ENCODE data around the gene FUT3.
"Not testable (repeated sequence)": the region's sequence is repeated elsewhere in the genome, so short reads cannot be mapped to it uniquely, and the experiment has no call there.

FUT3 gene

DNA sequence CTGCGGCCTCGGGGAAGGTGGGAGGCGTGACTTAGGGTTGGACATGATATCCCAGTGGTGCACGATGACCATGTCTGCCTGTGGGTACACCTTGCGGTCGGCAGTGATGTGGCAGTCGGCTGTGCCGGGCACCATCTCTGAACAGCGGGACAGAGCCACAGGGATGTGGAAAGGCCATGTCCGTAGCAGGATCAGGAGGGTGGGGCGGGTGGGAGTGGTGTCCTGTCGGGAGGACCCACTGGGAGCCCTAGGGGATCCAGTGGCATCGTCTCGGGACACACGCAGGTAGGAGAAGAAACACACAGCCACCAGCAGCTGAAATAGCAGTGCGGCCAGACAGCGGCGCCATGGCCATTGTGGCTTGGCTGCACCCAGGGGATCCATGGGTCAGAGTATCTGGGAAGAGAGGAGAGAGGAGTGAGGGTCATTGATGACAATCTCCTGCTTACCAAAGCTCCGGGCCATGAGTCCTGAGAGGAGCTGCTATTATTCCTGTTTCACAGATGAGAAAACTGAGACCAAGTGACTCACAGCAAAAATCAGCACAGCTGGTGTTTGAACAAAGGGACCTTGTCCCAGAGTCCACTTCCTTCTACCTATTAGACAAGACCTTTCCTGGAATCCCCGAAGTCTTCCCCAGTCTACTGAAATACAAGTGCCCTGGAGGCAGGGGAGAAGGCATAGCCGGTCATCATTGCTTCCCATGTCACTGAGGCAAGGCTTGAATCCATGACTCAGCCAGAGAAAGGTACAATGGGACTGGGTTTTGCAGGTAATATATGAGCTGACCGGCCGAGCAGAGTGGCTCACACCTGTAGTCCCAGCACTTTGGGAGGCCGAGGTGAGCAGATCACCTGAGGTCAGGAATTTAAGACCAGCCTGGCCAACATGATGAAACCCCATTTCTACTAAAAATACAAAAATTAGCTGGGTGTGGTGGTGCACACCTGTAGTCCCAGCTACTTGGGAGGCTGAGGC lies 6.5 kb downstream of the FUT3 start:
- no peak for DNase-seq

DNA sequence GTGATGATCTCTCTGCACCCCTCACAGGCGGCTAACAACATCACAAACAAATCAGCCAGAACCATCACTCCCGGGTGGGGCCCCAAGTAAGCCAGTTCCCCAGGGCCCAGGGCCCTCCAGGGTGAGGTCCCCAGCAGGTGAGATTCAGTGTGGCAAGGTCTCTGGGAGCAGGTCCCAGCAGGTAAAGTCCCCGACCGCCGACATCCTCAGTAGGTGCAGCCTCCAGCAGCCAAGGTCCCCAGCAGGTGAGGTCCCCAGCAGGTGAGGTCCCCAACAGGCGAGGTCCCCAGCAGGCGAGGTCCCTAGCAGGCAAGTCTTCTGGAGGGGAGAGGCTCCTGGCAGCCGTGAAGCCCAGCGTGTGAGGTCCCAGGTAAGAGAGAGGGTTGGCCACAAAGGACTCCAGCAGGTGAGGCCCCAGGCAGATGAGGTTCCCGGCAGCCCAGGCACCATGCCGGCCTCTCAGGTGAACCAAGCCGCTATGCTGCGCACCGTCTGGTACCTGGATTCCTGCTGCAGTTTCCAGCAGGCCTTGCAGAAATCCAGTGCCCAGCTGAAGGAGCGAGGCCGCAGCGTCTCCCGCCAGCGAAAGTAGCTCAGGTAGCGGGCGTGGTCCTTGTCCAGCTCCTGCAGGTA lies 7.8 kb downstream of the FUT3 start:
- no peak for DNase-seq

DNA sequence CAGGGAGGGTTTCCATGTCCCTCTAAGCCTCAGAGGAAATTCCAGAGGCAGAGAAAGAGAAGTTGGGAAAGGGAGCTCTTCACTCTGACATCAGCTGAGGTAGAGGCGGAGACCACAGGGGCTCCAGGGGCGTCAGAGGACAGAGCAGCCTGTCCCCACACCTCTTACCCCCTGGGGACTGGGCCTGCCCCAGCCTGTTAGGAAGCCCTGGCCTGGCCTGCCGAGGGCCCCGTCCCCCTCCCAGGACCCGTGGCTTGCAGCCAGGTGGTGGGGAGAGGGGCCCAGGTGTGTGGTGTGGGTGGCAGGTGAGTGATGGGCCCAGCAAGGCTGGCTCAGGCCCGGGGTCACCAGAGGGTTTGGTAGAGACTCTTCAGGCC lies 9.5 kb downstream of the FUT3 start:
- DNase-seq, result not testable (repeated sequence)

DNA sequence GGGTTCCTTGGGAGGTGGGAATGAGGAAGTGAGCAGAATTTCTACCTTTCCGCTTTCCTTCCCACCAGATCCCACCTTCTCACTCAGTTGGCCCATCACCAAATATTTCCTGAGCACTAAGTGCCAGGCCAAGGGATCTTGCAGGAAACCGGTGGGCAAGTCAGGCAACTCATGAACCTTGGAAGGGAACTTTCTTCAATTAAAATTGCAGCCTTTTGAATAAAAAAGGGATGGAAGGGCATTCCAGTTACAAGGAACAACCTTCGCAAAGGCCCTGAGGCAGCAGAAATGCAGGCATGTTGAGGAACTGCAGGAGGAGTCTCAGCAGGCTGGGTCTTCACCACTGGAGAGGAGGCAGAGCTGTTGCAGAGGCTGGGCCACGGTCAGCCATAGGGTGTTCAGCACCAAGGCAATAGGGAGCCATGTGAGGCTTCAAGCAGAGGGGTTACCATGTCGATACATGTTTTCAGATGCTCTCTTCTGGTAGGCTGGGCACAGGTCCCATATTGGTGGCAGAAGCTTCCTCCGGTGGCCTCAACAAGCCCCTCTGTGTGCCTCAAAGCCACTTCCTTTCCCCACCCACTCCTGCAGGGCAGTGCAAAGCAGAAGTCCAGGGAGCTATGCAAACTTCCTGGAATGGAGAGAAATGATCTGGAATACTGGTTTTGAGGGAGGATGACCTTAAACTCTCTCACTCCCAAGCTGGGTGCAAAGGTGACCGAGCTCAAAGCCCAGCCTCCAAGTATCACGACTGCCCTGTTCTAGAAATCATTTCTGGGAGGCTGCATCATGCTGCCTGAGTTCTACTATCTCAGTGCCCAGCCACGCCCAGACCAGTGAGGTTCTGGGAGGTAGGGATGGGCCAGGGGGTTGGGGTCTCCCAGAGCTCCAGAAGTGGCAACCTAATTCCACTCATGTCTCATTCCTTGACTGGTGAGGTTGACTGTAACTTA lies 11.9 kb downstream of the FUT3 start, which contains the start of gene FUT6:
Gene FUT6, minus strand, starts transcription at position 638 of the 953 bp plus-strand sequence. CDS start 7,135 bp downstream, outside the sequence.
- DNase-seq, result no peak

DNA sequence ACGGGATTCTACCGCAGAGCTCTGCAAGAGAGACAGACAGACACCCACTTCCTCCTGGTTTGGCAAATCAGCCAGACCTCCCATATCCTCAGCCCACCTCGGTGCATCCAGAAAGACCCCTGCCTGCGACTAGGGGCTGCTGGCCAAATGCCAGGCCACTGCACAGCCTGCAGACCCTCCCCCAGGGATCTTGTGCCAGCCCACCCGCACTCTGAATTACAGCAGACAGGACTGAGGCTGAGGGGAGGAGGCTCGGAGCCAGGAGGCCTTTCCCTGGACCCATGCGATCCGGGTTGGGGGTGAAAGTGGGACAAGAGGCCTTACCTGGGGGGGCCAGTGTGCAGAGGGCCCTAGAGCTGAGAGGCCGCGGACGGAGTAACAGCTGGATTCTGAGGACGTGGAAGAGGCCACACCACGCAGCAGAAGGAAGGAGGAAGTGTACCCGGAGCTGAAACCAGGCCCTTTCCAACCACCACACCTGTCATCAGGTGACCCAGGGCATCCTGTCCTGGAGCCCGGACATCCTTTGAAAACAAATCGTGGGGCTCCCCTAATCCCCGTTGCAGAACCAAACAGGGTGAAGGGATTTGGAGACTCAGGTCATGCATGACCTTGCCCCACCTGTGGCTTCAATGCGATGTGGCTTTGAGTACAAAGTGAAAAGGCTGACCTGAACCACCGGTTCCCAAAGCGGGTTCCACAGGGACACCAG lies 12.7 kb downstream of the FUT3 start:
- no peak for DNase-seq

DNA sequence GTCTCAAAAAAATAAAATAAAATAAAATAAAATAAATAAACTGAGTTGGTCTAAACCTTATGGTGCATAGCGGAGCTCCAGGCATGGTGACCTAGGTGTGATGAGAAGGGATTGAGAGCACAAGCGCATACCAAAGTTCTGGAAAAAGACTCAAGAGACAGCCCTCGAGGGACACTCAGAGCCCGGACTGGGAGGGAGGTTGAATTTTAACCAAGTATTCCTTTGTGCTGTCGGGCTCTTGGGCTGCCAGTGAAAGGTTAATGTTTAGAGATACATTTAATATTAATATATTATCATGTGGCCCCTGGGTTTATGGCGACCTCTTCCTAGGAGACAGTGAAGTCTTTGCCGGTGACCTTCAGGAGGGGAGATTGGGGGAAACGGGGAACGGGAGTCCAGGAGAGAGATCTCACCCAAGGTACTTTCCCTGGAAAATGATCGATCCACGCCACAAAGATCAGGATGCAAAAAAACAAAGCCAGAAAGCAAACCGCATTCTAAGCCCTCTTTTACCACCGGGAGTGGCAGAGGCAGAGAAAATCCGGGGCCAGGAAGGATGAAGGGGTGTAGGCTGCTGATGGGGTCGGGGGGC lies 13.4 kb downstream of the FUT3 start:
- no peak for DNase-seq

DNA sequence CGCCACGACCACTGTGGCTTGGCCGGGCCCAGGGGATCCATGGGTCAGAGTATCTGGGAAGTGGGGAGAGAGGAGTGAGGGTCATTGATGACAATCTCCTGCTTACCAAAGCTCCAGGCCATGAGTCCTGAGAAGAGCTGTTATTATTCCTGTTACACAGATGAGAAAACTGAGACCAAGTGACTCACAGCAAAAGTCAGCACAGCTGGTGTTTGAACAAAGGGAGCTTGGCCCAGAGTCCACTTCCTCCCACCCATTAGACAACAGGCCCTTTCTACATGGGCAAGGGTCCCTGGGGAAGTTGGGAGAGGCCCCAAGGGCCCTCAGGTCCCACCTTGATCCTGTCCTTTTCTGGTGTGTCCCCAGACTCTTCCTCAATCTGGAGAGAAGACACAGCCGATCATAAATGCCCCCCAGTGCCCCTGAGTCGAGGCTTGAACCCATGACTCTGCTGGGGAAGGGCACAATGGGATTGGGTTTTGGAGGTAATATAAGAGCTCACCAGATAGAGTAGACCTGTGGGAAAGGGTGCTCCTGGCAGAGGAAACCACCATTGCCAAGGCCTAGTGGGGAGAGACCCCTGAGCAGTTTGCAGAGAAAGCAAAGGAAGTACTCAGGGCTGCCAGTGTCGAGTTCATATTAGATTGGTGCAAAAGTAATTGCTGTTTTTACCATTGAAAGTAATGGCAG lies 18.6 kb downstream of the FUT3 start:
- no peak for DNase-seq

DNA sequence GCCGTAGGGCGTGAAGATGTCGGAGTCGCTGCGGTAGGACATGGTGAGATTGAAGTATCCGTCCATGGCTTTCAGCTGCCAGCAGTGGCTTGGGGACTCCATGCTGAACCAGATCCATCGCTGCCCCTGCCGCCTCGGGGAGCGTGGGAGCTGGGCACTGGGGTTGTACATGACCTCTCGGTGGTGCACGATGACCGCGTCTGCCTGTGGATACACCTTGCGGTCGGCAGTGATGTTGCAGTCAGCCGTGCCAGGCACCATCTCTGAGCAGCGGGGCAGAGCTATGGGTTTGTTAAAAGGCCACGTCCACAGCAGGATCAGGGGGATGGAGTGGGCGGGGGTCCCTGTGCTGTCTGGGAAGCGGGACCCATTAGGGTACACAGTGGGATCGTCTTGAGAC lies 19.2 kb downstream of the FUT3 start:
- DNase-seq, result no peak

DNA sequence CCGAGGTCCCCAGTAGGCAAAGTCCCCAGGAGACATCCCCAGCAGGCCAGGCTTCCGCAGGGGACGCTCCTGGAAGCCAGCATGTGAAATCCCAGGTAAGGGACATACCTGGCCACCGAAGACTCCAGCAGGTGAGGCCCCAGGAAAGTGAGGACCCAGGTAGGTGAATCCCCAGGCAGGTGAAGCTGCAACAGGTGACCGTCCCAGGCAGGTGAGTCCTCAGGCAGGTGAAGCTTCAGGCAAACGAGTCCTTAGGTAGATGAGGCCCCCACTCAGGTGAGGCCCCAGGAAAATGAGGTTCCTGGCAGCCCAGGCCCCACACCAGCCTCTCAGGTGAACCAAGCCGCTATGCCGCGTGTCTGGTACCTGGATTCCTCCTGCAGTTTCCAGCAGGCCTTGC lies 20.1 kb downstream of the FUT3 start:
- DNase-seq, result no peak

DNA sequence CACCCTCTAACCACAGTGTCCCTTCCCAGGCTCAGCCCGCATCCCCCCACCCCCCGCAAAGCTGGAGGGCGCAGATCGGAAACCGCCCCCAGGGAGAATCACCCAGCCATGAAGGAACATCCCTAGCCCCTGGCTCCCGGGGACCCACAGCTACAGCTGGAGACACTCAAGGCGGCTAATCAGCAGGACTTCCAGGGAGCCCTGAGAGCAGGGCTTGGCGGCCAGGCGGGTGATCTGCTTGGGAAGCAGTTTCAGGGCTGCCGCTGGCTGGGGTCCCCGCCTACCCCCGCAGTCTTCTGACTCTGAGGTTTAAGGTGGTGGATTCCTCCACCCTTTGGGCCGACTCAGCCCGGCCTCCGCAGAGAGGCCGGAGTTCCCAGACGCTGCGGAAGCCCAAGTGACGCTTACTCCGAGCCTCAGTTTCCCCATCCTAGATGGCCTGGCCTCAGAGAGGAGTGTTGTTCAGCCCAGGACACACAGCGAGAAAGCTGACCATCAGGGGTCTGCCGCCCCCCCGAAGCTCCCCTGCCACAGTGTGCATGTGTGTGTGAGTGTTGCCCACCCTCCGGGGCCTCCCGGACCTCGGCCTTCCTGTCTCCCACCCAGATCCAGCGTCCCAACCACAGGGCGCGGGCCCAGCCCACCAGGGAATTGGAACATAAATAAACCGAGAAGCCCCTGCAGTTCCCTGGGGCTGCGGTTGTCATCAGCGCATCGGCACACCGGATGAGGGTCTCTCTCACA lies 21.5 kb downstream of the FUT3 start:
- DNase-seq, result no peak

DNA sequence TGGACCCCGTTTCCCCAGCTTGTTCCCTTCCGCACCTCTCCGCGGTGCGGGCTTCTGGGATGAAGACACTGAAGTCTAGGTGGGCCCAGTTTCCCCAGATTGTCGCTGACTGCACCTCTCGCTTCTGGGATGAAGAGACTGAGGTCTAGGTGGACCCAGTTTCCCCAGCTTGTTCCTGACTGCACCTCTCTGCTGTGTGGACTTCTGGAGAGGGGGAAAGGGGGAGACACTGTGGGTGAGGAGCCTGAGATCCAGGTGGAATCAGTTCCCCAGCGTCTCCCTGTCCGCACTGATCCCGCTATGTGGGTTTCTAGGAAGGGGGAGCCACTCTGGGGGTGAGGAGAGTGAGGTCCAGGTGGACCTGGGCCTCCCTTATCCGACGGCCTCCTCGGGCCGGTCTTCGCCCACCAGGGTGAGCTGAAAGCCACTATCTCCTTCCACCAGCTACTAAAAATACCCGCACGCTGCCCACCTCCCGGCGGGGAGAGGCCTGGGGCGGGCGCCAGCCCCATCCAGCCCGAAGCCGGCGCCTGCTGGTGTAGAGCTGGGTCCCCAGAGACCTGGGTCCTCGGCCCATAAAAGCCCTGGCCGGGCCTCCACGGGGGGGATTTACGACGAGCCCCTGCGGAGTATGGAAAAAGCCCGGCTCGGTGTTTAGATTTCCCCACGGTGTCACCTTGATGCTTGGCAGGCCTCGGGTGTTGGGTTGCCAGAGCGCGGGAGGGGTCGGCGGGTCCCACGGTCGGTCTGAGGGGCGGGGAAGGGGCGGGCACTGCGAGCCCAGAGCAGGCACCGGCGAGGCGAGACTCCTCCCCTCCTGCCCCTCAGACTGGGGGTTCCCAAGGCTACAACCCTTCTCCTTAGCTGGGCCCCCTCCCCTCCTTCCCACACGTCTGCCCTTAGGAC lies 22.3 kb downstream of the FUT3 start:
- DNase-seq, result peak in 1 of 2 donors; percentile 23

DNA sequence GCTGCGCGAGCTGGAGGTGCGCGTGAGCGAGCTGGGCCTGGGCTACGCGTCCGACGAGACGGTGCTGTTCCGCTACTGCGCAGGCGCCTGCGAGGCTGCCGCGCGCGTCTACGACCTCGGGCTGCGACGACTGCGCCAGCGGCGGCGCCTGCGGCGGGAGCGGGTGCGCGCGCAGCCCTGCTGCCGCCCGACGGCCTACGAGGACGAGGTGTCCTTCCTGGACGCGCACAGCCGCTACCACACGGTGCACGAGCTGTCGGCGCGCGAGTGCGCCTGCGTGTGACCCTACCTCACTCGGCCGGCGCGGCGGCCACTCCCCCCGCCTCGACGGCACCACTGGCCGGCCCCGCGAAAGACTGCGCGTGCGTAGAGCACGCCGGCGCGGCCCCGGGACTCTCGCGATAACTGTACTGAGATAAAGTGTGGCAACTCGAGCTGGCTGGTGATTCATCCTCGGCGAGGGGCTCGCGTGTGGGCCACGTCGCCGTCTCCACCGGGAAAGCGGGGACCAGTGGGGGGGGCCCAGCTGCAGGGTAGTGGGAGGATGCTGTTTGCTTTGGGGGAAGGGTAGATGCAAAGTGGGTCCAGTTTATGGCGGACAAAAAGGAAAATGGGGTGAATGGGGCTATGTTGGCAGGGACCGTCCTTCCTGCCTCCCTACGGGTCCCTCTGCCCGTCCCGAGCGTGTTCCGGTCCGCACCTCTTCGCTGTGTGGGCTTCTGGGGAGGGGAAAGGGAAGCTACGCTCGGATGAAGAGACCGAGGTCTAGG lies 23.2 kb downstream of the FUT3 start:
- peak; percentile 92 to 97 for DNase-seq

DNA sequence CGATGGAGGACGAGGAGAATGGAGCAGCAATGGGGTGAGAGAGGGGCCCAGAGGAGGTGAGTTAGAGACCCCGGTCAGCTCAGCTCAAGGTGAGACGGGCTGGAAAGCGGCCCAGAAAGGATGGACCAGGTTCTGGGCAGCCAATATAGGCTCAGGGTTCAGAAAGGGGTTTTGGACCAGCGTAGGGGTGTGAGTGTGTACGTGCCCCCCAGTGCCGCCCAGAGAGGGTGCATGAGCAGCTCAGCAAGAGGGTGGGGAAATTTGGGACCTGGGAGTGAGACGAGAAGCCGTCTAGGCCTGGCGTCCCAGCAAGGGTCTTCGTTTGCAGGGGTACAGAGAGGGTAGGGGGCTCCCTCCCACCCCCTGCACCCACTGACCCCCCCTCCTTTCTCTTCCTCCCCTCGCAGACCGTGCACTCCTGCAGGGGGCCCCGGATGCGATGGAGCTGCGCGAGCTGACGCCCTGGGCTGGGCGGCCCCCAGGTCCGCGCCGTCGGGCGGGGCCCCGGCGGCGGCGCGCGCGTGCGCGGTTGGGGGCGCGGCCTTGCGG lies 23.8 kb downstream of the FUT3 start:
- no peak for DNase-seq

DNA sequence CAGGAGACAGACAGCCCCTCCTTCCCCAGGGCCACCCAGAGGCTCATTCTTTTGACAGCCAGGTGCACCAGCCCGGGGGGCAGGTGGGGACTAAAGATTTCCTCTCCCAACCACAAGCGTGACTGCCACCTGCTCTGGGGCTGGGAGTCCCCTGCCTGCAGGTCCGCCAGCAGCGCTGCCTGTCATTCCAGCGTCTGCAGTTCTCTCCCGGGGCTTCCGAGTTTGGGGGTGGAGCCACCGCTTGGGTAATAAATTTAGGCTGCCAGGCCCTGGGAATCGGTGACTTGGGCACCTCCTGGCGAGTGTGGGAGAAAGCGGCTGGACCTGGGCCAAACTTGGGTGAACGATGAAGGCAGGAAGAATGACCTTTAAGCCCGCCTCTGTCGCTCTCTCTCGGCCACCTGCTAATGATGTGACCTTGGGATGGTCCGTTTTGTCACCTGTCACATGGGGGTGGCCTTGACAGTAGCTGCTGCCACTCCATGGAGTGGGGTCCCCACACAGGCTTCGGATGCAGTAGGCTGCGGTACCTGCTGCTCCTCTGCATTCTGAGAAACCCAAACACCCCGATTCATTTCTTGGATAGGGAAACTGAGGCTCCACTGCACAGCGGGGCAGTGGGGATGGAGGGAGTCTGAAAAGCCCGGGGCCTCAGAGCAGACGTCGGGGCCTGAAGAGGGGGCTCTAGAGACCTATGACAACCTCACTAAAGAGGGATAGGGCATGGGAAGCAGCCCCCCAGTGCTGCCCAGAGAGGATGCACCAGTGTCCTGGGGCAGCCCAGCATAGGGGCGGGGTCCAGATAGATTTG lies 24.5 kb downstream of the FUT3 start:
- DNase-seq, result no peak

DNA sequence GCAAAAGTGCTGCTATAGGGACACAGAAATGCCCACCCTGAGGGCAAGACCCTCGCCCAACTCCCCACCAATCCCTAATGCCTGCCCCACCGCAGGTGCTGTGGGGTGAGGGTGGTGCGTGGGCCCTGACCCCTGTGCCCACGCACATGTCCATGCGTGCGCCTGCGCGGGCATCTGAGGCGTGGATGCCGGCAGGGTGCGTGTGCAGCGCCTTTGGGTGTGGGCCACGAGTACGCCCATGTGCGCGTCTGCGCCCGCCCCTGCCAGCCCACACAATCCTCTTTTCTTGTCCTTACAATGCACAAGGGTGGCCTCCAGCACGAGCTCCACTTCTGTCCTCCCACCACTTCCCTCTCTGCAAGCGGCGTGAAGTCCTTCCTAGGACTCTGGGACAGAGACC lies 26.1 kb downstream of the FUT3 start:
- no peak for DNase-seq

DNA sequence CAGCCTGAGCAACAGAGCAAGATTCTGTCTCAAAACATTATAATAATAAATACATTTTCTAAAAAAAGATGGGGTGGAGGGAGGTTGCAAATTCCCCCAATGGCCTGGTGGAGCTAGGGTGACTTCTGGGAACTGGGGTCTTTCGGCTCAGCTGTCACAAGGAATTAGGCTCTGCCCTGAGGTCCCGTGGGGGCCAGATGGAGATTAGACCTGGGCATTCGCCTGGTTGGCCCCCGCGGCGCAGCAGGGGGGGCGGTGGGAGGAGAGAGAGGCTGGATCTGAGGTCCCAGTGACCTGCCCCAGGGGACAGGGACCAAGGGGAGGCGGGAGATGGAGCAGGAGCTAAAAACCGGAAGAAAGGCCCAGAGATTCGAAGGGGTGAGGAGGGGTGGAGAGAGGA lies 26.5 kb downstream of the FUT3 start:
- no peak for DNase-seq

DNA sequence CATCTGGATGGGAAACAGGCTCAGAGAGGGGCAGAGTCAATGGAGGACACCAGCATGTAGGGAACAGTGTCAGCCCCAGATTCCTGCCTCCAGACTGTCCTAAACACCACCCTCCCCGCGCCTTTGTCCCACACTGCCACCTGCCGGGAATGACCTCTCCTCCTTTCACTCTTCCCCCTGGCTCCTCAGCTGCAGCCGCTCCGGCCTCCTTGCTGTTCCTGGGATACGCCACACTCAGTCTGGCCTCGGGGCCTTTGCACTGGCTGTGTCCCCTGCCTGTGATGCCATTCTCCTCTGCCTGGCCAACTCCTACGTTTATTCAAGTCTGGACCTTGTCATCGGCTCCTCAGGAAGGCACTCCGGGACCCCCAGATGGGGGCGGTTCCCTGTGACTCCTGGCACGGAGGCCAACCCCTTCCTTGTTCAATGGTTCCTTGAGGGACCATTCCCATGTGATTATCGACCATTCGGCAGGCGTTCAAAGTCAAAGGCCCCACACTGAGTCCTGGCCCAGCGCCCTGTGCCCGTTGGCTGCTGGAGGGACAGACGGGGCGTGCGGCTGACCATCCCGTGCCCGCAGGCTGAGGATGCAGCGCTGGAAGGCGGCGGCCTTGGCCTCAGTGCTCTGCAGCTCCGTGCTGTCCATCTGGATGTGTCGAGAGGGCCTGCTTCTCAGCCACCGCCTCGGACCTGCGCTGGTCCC lies 27.5 kb downstream of the FUT3 start:
- no peak for DNase-seq

Data from activated CD4-positive, alpha-beta T cell treated with anti-CD3 and anti-CD28 coated beads for 4 hours (primary cell).